ENCODE data around the gene HCK.
A peak's percentile ranks its signal among the peaks of the same experiment; 100 is the strongest.
"Not testable (repeated sequence)": the region's sequence is repeated elsewhere in the genome, so short reads cannot be mapped to it uniquely, and the experiment has no call there.

Gene HCK

DNA sequence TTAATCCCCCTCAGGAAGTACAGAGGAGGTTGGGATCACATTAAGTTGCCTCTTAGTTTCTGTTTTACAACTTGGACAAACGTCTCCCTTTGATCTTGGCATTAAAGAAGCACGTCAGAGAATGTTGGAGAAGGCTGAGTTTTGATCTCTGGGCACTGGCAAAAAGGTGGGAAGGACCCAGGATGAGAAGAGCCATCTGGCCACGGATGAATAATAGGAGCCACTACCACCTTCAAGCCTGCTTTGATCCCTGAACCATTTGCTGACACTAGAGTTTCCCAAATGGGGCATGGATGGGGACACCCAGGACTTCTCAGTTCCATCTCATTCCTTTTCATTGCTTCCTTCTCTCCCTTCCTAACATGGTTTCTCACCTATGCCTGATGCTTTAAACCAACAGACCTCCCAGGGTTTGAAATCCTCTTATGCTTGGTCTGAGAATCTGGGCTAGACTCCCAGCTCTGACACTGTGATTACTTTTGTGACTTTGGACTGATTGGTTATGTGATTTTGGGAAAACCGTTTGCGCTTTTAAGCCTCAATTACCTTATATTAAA, 63.2 kb downstream of the HCK start:
- Mint-ChIP-seq H3K9me3 (peaks cover under 1% of the 10 kb centered on the region), H3K36me3 (ENCODE audit: low read depth) (peaks cover 5% of the 10 kb centered on the region), H3K4me1 (peaks cover 45% of the 10 kb centered on the region), H3K27ac (no peak overlapping the region), H3K4me3 (no peak overlapping the region), H3K27me3 (ENCODE audit: low read depth) (no peaks in the 10 kb centered on the region)
- TF ChIP-seq, protein P1, sequence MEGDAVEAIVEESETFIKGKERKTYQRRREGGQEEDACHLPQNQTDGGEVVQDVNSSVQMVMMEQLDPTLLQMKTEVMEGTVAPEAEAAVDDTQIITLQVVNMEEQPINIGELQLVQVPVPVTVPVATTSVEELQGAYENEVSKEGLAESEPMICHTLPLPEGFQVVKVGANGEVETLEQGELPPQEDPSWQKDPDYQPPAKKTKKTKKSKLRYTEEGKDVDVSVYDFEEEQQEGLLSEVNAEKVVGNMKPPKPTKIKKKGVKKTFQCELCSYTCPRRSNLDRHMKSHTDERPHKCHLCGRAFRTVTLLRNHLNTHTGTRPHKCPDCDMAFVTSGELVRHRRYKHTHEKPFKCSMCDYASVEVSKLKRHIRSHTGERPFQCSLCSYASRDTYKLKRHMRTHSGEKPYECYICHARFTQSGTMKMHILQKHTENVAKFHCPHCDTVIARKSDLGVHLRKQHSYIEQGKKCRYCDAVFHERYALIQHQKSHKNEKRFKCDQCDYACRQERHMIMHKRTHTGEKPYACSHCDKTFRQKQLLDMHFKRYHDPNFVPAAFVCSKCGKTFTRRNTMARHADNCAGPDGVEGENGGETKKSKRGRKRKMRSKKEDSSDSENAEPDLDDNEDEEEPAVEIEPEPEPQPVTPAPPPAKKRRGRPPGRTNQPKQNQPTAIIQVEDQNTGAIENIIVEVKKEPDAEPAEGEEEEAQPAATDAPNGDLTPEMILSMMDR (IDR thresholded peaks at IDR 0.05; ENCODE audit: unreplicated experiment in 3 of 3), result no peak

DNA sequence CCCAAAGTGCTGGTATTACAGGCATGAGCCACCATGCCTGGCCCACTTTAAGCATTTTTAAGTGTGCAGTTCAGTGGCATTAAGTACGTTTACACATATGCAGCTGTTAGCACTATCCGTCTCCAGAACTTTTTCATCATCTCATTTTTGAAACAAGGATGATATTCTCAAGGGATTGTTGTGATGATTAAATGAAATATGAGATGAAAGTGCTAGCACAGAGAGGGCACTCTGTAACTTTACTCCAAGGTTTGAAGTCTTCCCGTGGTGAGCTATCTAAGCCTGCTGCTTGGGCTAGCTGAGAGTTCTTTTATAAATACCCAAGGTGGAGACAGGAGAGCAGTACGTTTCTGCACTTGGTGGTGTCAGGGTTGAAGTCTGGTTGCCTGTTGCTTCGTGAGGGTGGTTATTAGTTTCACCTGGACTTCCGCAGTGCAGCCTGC, 64.1 kb downstream of the HCK start:
- H3K9me3 Mint-ChIP-seq, result peaks cover 5% of the 10 kb centered on the region
- TF ChIP-seq, protein P1 (IDR thresholded peaks at IDR 0.05; ENCODE audit: unreplicated experiment in 3 of 3), result no peak
- peak overlapping the region in 1 of 3 experiments; percentile 13 for H3K4me3 Mint-ChIP-seq
- H3K4me1 Mint-ChIP-seq, result peaks cover 39% of the 10 kb centered on the region
- peaks cover 10% of the 10 kb centered on the region for H3K36me3 Mint-ChIP-seq (ENCODE audit: low read depth)
- H3K27me3 Mint-ChIP-seq (ENCODE audit: low read depth), result no peaks in the 10 kb centered on the region
- H3K27ac Mint-ChIP-seq, result peak overlapping the region in 1 of 3 experiments; percentile 37

DNA sequence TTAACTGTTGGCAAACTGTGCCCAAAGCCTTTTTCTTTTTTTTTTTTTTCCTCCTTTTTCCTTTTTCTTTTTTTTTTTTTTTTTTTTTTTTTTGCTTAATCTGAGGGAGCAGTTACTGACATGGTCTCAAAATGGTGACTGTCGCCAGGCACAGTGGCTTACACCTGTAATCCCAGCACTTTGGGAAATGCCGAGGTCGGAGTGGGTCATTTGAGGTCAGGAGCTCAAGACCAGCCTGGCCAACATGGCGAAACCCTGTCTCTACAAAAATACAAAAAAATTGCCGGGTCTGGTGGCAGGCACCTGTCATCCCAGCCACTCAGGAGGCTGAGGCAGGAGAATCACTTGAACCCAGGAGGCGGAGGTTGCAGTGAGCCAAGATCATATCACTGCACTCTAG, 64.8 kb downstream of the HCK start:
- H3K4me3 Mint-ChIP-seq; H3K27ac Mint-ChIP-seq; H3K9me3 Mint-ChIP-seq; H3K27me3 Mint-ChIP-seq (ENCODE audit: low read depth); H3K36me3 Mint-ChIP-seq (ENCODE audit: low read depth): not testable (repeated sequence)
- H3K4me1 Mint-ChIP-seq, result peaks cover 34% of the 10 kb centered on the region

DNA sequence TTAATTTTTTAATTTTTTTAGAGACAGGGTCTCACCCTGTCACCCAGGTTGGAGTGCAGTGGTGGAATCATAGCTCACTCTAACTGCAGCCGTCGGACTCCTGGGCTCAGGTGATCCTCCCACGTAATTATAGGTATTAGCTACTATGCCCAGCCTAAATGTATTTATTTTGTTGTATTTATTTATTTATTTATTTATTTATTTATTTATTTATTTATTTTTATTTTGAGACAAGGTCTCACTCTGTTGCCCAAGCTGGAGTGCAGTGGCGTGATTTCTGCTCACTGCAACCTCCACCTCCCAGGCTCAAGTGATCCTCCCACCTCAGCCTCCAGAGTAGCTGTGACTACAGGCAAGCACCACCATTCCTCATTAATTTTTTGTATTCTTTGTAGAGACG, 66.4 kb downstream of the HCK start:
- Mint-ChIP-seq H3K36me3 (ENCODE audit: low read depth) (peaks cover 12% of the 10 kb centered on the region), H3K4me1 (peaks cover 23% of the 10 kb centered on the region)
- H3K27ac Mint-ChIP-seq; H3K27me3 Mint-ChIP-seq (ENCODE audit: low read depth); H3K4me3 Mint-ChIP-seq; H3K9me3 Mint-ChIP-seq: not testable (repeated sequence)

DNA sequence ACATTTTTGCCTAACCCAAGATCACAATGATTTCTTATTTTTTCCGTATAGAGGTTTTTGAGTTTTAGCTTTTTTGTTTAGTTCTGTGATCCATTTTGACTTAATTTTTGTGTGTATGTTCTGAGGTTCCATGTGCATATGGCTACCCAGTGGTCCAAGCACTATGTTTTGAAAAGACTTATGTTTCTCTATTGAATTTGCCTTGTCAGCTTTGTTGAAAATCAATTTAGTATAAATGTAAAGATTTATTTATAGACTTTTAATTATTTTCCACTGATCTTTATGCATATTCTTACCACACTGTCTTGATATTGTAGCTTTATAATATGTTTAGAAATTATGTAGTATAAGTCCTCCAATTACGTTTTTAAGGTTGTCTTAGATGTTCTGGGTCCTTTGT, 67.7 kb downstream of the HCK start:
- Mint-ChIP-seq H3K27ac (no peak overlapping the region), H3K9me3 (peaks cover 5% of the 10 kb centered on the region), H3K4me1 (peaks cover 22% of the 10 kb centered on the region), H3K36me3 (ENCODE audit: low read depth) (peaks cover 22% of the 10 kb centered on the region), H3K27me3 (ENCODE audit: low read depth) (no peaks in the 10 kb centered on the region), H3K4me3 (no peak overlapping the region)
- TF ChIP-seq, protein P1 (IDR thresholded peaks at IDR 0.05; ENCODE audit: unreplicated experiment in 3 of 3), result no peak

DNA sequence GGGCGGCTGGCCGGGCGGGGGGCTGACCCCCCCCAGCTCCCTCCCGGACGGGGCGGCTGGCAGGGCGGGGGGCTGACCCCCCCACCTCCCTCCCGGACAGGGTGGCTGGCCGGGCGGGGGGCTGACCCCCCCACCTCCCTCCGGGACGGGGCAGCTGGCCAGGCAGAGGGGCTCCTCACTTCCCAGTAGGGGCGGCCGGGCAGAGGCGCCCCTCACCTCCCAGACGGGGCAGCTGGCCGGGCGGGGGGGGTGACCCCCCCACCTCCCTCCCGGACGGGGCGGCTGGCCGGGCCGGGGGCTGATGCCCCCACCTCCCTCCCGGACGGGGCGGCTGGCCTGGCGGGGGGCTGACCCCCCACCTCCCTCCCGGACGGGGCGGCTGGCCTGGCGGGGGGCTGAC, 69.9 kb downstream of the HCK start:
- Mint-ChIP-seq H3K36me3 (ENCODE audit: low read depth) (peaks cover 31% of the 10 kb centered on the region), H3K4me1 (peaks cover 14% of the 10 kb centered on the region)
- not testable (repeated sequence) for H3K27ac Mint-ChIP-seq; H3K4me3 Mint-ChIP-seq; H3K9me3 Mint-ChIP-seq; H3K27me3 Mint-ChIP-seq (ENCODE audit: low read depth)

DNA sequence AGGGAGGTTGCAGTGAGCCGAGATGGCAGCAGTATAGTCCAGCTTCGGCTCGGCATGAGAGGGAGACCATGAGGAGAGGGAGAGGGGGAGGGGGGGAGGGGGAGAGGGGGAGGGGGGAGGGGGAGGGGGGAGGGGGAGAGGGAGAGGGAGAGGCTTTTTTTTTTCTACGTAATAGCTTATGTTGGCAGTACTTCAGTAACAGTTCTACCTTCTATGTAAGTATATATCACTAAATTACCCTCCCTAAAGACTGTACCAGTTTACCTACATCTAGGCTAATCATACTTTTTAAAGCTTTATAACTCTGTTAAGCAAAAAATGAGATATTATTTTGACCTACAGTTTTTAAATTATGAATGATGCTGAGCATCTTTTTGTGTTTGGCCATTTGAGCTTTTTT, 71.0 kb downstream of the HCK start:
- no peaks in the 10 kb centered on the region for H3K27me3 Mint-ChIP-seq (ENCODE audit: low read depth)
- peaks cover 31% of the 10 kb centered on the region for H3K36me3 Mint-ChIP-seq (ENCODE audit: low read depth)
- H3K27ac Mint-ChIP-seq, result no peak overlapping the region
- H3K4me1 Mint-ChIP-seq, result peaks cover 14% of the 10 kb centered on the region
- H3K9me3 Mint-ChIP-seq, result peaks cover 5% of the 10 kb centered on the region
- TF ChIP-seq, protein P1 (IDR thresholded peaks at IDR 0.05; ENCODE audit: unreplicated experiment in 3 of 3), result no peak
- no peak overlapping the region for H3K4me3 Mint-ChIP-seq
